HFFc6 (cell line): ENCODE data around the gene ACER3. TPM values are rescaled to one million over a fixed set of nuclear protein-coding genes. Genes with fewer than 3 reads are reported as not detected.
A peak's percentile ranks its signal among the peaks of the same experiment; 100 is the strongest.

Source experiments
- DNase-seq: peaks from one replicate; pipeline ENCODE4 v3.0.0-alpha.2; 2018
- H3K27ac Mint-ChIP-seq: 2 replicates; pipeline ENCODE4 v1.8.0; 2020; ENCODE audit warnings: mild to moderate bottlenecking, mixed read lengths
- H3K27me3 Mint-ChIP-seq: 2 replicates; pipeline ENCODE4 v1.8.0; 2021; ENCODE audit warnings: mild to moderate bottlenecking, moderate library complexity, mixed read lengths; ENCODE audit not compliant: insufficient read depth
- H3K36me3 Mint-ChIP-seq: 2 replicates; pipeline ENCODE4 v1.8.0; 2021; ENCODE audit warnings: low read depth, mixed read lengths
- H3K4me1 Mint-ChIP-seq: 2 replicates; pipeline ENCODE4 v1.8.0; 2020; ENCODE audit warnings: low read depth, mixed read lengths
- H3K4me3 Mint-ChIP-seq: 2 replicates; pipeline ENCODE4 v1.8.0; 2020; ENCODE audit warnings: mild to moderate bottlenecking, moderate library complexity, mixed read lengths
- H3K9me3 Mint-ChIP-seq: 2 replicates; pipeline ENCODE4 v1.8.0; 2020; ENCODE audit warnings: mild to moderate bottlenecking, mixed read lengths
- total RNA-seq, 6 experiments: library from RNA; stranded (reverse); fragmentation: NEBNext Ultra II Directional; extraction: Animal tissue kit (Norgen Biotek cat#: 25700); gene quantifications; 2 replicates in 1 of 6; 3 replicates in 5 of 6; pipeline ENCODE4 v1.2.3, GENCODE V29; 2021
- TF ChIP-seq, protein P1 (sequence below): fragments of 200-600 bp; sonication (generic); IDR thresholded peaks from 2 replicates; pipeline ENCODE4 v1.5.0; 2021; ENCODE audit warnings: antibody characterized with exemption, mild to moderate bottlenecking

ACER3 gene
- total RNA-seq, 6 experiments from 2014 or later, result 13.9 to 18.2 (median 15.3) TPM

DNA sequence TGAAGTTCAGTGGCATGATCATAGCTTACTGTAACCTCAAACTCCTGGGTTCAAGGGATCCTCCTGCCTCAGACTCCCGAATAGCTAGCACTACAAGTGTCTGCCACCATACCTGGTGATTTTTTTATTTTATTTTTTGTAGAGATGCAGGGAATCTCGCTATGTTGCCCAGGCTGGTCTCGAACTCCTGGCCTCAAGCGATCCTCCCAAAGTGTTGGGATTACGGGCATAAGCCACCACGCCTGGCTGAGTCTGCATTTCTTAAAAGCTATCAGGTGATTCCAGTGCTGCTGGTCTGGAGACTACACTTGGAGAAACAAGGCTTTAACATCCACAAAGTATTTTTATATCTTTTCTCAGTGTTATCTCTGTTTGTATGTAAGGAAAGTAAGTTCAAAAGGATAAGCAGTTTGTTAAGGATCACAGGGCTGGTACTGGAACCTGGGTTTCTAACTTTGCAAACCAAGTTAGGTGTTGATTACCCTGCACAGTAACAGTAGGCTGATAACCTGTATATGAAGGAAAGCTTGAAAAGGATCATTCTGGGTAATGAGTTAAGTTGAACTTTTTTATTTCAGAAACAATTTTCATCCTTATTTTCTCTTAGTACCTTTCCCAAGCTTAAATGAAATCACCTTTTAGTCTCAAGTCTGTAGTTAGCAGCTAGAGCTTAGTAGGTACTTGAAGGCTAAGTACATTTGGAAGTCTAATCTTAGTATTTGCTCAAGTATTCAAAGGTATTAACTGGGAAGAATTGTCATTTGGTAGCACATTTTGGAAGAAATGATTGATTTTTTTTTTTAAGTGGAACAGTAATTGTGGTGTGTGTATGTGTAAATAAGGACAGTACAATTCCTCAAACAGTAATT, 12.5 kb downstream of the ACER3 start:
- Mint-ChIP-seq H3K36me3 (peaks cover 4% of the 10 kb centered on the region; the same call in 1 of the 2 replicates), H3K27me3 (no peaks in the 10 kb centered on the region), H3K9me3 (no peaks in the 10 kb centered on the region), H3K4me1 (no peaks in the 10 kb centered on the region), H3K27ac (no peak overlapping the region), H3K4me3 (no peak overlapping the region)
- no peak for DNase-seq
- TF ChIP-seq, protein P1, sequence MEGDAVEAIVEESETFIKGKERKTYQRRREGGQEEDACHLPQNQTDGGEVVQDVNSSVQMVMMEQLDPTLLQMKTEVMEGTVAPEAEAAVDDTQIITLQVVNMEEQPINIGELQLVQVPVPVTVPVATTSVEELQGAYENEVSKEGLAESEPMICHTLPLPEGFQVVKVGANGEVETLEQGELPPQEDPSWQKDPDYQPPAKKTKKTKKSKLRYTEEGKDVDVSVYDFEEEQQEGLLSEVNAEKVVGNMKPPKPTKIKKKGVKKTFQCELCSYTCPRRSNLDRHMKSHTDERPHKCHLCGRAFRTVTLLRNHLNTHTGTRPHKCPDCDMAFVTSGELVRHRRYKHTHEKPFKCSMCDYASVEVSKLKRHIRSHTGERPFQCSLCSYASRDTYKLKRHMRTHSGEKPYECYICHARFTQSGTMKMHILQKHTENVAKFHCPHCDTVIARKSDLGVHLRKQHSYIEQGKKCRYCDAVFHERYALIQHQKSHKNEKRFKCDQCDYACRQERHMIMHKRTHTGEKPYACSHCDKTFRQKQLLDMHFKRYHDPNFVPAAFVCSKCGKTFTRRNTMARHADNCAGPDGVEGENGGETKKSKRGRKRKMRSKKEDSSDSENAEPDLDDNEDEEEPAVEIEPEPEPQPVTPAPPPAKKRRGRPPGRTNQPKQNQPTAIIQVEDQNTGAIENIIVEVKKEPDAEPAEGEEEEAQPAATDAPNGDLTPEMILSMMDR, result no peak

DNA sequence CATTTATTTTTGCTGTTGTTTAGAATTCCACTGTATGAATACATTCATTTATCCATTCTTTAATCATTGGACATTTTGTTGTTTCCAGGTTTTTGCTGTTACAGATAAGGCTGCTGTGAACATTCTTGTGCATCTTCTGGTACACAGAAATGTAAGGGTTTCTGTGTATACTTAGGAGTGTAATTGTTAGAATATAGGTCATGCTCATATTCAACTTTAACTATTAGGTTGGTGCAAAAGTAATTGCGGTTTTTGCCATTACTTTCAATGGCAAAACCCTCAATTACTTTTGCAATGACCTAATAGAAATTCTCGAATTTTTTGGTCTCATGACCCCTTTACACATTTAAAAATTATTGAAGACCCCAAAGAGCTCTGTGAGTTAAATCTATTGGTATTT, 17.3 kb downstream of the ACER3 start:
- H3K36me3 Mint-ChIP-seq, result no peaks in the 10 kb centered on the region

DNA sequence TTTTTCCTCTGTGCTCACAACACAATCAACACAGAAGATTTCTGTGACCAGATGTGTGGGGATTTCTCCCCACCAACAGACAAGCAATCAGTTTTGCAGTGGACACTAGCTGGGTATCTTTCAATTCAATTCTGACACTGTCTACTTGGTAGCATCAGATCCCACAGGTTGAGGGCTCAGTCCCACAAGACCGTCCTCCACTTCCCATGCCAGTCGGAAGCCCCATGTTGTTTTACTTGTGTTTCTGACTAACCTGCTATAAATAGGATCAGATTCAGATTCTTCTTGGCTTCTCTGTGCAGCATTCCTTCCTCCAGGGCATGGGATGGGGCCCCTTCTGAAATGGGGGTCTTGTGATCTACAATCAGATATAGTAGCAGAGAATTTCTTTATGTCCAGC, 19.6 kb downstream of the ACER3 start:
- peak overlapping the region; percentile 46; the same call in 1 of the 2 replicates for H3K27ac Mint-ChIP-seq
- H3K4me1 Mint-ChIP-seq, result peaks cover 19% of the 10 kb centered on the region
- no peak overlapping the region for H3K4me3 Mint-ChIP-seq
- no peaks in the 10 kb centered on the region for H3K36me3 Mint-ChIP-seq
- DNase-seq, result no peak
- no peaks in the 10 kb centered on the region for H3K27me3 Mint-ChIP-seq
- no peaks in the 10 kb centered on the region for H3K9me3 Mint-ChIP-seq
- TF ChIP-seq, protein P1, result peak; percentile 35; the same call in 1 of the 2 replicates

More for the DNA sequence above, 17.3 kb downstream of the ACER3 start:
- no peak overlapping the region for H3K27ac Mint-ChIP-seq
- no peak for DNase-seq
- H3K9me3 Mint-ChIP-seq, result no peaks in the 10 kb centered on the region
- no peak overlapping the region for H3K4me3 Mint-ChIP-seq
- H3K27me3 Mint-ChIP-seq, result no peaks in the 10 kb centered on the region
- H3K4me1 Mint-ChIP-seq, result peaks cover 12% of the 10 kb centered on the region
- TF ChIP-seq, protein P1, result no peak

DNA sequence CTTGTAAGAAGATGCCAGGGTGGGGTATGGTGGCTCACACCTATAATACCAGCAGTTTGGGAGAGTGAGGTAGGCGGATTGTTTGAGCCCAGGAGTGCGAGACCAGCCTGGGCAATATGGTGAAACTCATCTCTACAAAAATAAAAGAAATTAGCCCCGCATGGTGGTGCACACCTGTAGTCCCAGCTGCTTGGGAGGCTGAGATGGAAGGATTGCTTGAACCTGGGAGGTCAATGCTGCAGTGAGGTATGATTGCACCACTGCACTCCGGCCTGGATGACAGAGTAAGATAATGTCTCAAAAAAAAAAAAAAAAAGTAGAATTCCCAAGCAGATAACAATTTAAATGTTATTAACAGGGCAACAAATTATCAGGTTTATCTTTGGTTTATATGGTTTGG, 20.2 kb downstream of the ACER3 start:
- H3K4me3 Mint-ChIP-seq, result no peak overlapping the region
- no peaks in the 10 kb centered on the region for H3K9me3 Mint-ChIP-seq
- H3K27me3 Mint-ChIP-seq, result no peaks in the 10 kb centered on the region
- no peaks in the 10 kb centered on the region for H3K36me3 Mint-ChIP-seq
- H3K27ac Mint-ChIP-seq, result no peak overlapping the region
- DNase-seq, result no peak
- TF ChIP-seq, protein P1, result no peak
- peaks cover 24% of the 10 kb centered on the region for H3K4me1 Mint-ChIP-seq

DNA sequence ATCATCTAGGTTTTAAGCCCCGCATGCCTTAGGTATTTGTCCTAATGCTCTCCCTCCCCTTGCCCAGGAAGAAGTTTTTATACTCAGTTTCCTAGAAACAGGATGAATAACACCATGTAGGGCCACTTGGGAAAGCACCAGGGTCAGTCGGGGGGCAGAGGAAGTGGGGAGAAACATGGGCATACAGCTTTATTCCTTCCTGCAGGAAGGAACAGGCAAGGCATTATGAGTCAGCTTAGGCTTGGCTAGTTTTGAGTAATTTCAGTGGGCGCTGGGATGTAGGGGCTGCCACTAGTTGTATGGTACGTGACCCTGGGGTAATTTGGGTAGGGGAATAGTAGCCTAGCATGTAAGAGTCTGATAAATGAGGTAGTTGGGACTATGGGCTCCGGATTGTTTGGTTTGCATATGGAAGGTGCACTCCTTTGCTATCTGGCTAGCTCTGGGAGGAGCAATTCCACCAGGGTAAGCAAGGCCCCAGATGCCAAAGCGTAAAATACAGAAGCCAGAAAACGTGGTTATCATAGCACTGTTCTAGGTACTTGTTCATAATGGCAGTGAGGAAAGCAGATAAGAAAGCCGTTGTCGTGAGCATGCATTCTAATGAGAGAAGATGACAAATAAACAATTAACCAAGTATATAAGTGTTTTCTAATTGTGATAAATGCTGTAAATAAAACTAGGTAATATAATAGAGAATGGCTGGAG, 24.8 kb downstream of the ACER3 start:
- H3K27ac Mint-ChIP-seq, result no peak overlapping the region

More for the DNA sequence above, 24.8 kb downstream of the ACER3 start:
- Mint-ChIP-seq H3K4me1 (peaks cover 21% of the 10 kb centered on the region), H3K27me3 (no peaks in the 10 kb centered on the region), H3K36me3 (no peaks in the 10 kb centered on the region), H3K9me3 (no peaks in the 10 kb centered on the region), H3K4me3 (no peak overlapping the region)
- TF ChIP-seq, protein P1, result no peak
- no peak for DNase-seq
